Suppressor macrophage (primary cell): ENCODE results near the gene FOXRED1.
A peak's percentile ranks its signal among the peaks of the same experiment; 100 is the strongest.
"Not testable (repeated sequence)": the region's sequence is repeated elsewhere in the genome, so short reads cannot be mapped to it uniquely, and the experiment has no call there.

Experiments used
- DNase-seq, 4 experiments: peaks; one replicate each; pipeline ENCODE4 v3.0.0-alpha.2; 2020 to 2022

The FOXRED1 gene

GRCh38 chr11:126277780-126278179 lies 8.8 kb downstream of the FOXRED1 start:
- DNase-seq: no peak

- no peak for DNase-seq
Observed at GRCh38 chr11:126279191-126279590, 10.2 kb downstream of the FOXRED1 start.

DNA sequence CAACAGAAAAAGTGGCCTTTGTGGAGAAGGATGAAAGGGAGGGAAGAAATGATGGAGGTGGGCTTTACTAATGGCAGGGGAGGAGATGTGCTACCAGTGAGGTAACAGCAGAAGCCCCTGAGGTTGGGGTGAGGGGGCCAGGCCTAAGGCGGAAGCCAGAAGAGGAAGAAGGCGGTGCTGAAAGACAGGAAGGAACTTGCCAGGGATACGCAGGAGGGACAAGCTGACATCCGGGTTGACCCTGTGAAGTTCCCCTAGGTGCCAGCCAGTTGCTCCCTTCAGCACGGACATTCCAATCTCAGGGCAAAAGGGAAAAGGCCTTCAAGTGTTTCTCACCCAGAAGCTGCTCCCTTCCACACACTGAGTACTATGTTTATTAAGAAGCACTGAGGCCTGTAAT lies 11.6 kb downstream of the FOXRED1 start:
- peak; percentile 43 to 67 (median 65) for DNase-seq

DNA sequence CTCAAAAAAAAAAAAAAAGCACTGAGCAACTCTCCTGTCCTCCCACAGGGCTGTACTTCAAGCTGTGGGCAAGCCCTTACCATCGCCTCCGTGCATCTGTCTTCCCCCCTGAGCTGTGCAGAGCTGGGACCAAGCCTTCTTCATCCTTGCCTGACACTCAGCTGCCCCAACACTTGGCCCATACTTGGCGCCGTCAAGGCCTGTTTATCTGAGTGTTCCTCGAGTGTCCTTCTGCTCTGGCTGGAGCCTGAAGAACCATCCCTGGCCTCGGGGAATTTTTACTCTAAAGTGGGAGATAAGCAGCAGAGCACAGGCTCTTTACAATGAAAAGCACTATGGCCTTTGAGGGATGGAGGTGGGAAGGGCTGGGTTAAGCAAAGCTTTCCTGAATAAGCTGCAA lies 12.3 kb downstream of the FOXRED1 start:
- no peak for DNase-seq

DNA sequence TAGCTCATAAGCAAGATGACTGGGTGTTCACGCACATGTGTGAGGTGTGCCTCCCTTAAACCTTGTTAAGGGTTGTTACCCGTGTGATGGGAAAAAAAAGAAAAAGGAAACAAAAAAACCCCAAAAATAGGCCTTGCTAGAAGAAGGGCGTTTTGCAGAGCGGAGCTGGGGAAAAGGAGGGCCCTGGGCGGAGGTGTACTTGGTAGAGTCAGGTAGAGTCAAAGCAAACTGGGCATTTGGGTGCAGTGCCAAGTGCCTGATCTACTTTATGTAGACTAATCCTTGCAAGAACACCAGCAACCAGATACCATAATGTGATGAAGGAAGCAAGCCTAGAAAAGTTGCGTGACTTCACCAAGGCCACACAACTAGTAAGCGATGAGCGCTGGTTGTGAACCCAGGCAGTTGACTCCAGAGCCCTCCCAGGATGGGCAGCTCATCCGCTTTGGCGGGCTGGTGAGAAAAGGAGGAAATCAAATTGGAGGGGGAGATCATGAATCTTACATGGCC lies 12.8 kb downstream of the FOXRED1 start:
- DNase-seq: no peak

DNA sequence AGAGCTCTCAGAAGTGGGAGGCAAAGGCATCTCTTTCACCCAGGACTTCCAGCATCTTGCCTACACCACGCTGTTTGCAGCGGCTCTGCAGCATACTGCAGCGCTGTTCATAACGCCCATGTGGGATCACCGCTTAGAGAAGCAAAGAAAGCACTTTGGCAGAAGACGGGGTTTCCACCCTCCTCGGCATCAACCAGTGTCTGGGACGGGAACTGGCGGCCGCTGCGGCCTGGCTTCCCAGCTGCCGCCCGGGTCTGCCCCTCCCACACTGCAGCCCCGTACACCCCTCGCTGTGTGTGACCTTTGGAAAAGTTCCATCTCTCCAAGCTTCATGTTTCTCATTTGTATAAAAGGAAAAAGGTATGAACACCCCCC lies 13.4 kb downstream of the FOXRED1 start:
- peak; percentile 37 to 69 (median 60) for DNase-seq

GRCh38 chr11:126282736-126283591 lies 14.0 kb downstream of the FOXRED1 start, which contains the start of gene TIRAP:
TIRAP (plus strand) TSS chr11:126283093; CDS start chr11:126290895, 7,802 bp downstream.
- peak; percentile 64 to 88 (median 74) for DNase-seq

DNA sequence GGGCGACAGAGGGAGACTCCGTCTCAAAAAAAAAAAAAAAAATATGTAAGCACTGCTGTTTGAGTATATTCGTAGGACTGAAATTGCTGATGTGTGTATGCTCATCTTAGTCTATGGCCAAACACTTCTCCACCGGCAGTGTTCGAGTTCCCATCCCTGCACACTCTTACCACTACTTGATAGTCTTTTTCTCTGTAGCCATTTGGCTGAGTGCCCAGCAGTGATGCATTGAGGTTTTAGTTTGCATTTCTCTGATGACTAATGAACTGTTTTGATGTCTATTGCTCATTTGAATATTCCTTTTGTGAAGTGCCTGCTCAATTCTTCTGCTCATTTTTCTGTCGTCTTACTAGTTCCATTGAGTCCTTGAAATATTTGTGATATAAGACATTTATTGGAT lies 15.9 kb downstream of the FOXRED1 start:
- DNase-seq: peak; percentile 80 to 92 (median 88)

GRCh38 chr11:126288237-126288636 lies 19.3 kb downstream of the FOXRED1 start:
- no peak for DNase-seq

DNA sequence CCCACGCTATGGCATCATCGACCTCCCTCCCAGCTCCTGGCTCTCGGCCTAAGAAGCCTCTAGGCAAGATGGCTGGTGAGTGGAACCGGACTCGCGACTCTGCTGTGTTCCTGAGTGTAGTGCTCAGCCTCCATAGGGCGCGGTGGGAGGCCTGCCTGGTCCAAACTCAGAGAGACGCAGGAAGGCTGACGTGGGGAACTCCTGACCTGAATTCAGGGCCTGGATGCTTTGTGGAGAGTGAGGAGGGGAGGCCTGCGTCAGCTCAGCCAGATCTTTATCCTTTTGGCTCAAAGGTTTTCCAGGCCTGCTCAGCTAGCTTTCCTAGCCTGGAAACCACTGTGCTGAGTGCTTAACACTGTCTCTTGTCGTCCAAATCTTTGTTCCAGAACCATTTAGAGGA lies 21.9 kb downstream of the FOXRED1 start:
- DNase-seq: no peak

- peak; percentile 16 to 54 (median 48) for DNase-seq
Observed at GRCh38 chr11:126293726-126294125, 24.8 kb downstream of the FOXRED1 start.

DNA sequence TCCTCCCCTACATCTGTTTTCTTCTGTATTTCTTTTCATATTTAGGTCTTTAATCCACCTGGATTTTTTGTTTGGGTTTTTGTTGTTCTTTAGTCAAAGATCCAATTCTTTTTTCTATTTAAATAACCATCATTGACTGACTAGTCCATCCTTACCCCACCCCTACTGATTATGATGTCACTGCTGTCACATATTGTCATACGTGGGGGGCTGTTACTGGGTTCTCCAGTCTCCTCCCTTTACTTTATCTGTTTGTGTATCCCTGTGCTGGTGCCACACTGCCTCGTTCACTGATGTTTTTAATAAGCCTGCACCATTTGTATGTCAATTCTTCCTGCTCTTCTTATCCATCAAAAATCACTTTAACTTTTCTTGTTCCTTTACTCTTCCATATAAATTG lies 28.1 kb downstream of the FOXRED1 start:
- DNase-seq: no peak

- DNase-seq: peak; percentile 91 to 96 (median 94)
Observed at GRCh38 chr11:126303623-126304456, 34.9 kb downstream of the FOXRED1 start, which contains the start of gene DCPS. DCPS (plus strand) TSS chr11:126304060; CDS start chr11:126304081, 21 bp downstream.

DNA sequence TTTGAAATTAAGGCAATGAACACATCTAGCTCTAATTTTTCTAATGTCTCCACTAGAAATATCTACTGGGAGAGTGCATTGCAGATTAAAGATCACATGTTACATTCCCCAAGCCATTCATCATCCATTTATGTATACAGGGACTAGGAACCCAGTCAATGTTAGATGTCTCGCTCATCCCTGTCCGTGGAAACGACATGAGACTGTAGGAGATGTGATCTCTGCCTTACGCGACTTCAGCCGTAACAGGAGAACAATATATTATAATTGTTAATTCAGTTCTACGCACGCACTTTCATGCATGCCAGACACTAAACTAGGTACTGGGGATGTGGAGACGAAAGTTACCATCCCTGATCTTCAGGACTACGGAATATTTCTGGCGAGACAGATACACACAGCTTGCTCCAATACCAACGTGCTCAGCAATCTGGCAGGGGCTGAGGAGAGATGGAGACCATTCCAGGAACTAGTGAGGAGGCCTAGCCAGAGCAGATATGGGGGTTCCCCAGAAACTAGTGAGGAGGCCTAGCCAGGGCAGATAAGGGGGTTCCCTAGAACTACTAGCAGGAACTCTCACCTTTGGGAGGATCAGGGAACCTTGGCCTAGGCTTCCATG lies 35.6 kb downstream of the FOXRED1 start:
- no peak for DNase-seq

GRCh38 chr11:126305699-126306098 lies 36.7 kb downstream of the FOXRED1 start:
- DNase-seq: no peak

DNA sequence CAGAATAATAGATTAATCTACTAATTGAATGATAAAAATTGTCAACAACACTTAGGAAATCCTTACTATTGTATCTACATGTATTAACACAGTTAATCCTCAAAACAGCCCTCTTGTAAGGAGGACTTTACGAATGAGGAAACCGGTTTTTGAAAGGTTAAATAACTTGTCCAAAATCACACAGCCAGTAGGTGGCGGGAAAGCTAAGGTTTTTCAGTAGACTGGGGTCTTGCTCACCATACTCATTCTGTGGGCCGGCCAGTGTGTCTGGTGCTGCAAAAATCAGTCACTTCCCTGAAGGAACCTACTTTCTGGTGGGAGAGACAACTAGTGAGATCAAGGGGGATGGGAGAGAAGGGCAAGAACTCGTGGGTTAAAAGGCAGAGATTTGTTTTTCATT lies 38.8 kb downstream of the FOXRED1 start:
- DNase-seq: peak; percentile 44 to 57 (median 49)

DNA sequence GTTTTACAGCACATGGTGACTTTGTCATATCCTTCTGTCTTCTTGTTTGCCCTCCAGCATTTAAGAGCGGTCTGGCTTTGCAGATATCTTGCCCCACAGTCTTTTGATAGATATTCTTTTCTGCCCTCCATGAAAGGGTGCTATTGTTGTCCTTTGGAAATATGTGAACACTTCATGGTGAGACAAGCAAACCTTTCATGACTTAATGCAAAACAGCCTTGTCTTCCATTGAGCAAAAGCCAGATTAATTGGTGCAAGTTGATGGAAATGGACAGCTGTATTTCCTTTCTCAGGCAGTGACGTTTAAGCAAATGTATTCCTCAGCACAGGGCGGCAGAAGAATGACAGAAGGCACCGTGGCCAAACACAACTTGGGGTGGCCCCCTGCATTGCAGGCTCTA lies 39.3 kb downstream of the FOXRED1 start:
- DNase-seq: no peak

GRCh38 chr11:126308771-126309170 lies 39.8 kb downstream of the FOXRED1 start:
- DNase-seq: not testable (repeated sequence)

GRCh38 chr11:126310200-126310991 lies 41.4 kb downstream of the FOXRED1 start:
- peak; percentile 75 to 83 (median 78) for DNase-seq

DNA sequence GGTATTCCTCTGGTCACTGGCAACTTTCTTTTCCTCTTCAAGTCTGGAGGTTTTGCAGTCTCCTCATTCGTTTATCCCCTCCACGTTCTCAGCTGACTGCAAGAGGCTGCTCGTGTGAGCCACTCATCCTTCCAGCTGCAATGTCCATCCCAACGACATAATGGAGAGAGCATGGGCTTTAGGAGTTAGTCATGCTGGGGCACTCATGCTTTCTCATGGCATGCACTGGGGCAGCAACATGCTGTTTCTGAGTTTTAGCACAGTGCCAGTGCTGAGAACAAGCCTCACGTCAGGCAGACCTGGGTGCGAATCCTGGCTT lies 42.0 kb downstream of the FOXRED1 start:
- no peak for DNase-seq

GRCh38 chr11:126311401-126312291 lies 42.7 kb downstream of the FOXRED1 start:
- DNase-seq: peak; percentile 54 to 80 (median 66)
